Measurements from ENCODE around the gene ROBO1.

The ROBO1 gene

DNA sequence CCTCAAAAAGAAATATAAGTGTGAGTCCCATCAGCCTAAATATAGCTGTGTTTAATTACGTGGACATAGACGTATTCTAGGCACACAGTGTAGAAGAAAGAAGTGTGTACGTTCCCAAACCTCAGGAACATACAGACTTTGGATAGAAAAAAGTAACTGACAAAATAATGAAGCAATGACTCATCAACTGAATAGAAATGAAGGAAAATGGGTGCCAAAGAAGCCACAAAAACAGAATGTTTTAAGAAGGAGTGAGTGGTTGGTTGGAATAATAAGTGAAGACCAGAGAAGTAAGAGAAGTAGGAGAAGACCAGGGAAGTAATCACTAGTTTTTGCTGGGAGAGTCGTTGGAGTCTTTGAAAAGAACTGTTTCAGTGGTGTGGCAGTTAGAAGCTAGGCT is 518.1 kb downstream of the ROBO1 start:
- no peak for DNase-seq (ENCODE audit: low spot score)

GRCh38 chr3:79247725-79248043 is 520.1 kb downstream of the ROBO1 start:
- no peak for FAIRE-seq
- DNase-seq (ENCODE audit: low spot score) = no peak

More for the DNA sequence above, 518.1 kb downstream of the ROBO1 start:
- FAIRE-seq = no peak

GRCh38 chr3:79246875-79247724 is 520.7 kb downstream of the ROBO1 start:
- FAIRE-seq (no peak), DNase-seq (ENCODE audit: low spot score) (no peak)

GRCh38 chr3:79245284-79246138 is 522.3 kb downstream of the ROBO1 start:
- DNase-seq (ENCODE audit: low spot score) (no peak), FAIRE-seq (no peak)

DNA sequence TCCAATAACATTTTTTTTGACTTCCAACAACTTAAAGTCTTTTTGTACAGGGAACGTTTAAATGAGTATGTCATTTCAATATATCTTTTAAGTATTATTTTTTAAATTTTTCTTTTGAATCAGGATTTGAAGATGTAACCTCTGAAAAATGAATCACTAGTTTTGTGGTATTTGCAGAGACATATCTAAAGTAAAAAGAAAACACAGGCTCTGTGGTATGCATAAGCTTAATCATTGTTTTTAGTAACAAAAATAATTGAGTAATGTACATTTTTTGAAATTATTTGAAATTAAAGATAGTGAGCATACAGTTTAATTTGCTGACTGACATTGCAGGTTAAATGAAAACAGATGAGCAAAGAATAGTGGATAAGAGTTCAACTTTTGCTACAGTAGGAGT is 531.3 kb downstream of the ROBO1 start:
- no peak for DNase-seq (ENCODE audit: low spot score)
- no peak for FAIRE-seq

- no peak for FAIRE-seq
Measured at GRCh38 chr3:79233431-79234060, 534.3 kb downstream of the ROBO1 start.

DNA sequence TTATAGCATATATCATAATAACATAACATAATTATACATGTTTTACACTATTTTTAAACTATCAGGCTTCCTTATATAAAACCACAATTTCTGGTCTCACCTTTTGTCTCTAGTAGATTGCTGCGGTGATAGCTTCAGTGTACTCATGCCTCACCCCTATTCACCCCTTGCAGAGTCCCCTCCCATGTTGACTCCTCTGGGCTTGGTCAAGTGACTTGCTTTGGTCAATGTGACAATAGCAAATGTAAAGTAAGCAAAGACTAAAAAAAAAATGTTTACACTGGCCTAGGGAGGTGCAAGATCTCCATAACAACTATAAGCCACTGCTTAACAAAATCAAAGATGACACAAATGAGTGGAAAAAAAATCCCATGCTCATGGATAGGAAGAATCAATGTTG is 537.5 kb downstream of the ROBO1 start:
- no peak for DNase-seq (ENCODE audit: low spot score)
- no peak for FAIRE-seq

More at GRCh38 chr3:79233431-79234060, 534.3 kb downstream of the ROBO1 start:
- no peak for DNase-seq (ENCODE audit: low spot score)

GRCh38 chr3:79217096-79217495 is 550.7 kb downstream of the ROBO1 start:
- DNase-seq (ENCODE audit: low spot score) = no peak
- no peak for FAIRE-seq

DNA sequence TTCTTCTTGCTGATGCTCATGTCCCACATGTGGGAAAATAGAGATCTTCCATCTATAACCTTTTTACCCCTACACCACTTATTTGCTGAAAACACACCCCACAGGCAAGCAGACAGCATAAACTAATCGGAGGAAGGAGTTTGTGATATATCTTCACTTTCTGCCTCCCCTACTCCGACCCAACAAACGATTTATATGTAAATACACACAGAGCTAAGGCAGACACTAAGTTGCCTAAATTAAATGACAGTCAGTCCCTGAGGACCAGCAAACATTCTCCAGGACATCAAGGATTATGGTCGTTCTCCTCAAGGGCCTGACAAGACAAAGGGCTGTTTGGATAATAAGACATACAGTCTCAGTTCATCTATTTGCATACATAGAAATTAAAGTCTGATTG is 552.5 kb downstream of the ROBO1 start:
- no peak for DNase-seq (ENCODE audit: low spot score)
- FAIRE-seq = no peak

GRCh38 chr3:79211586-79212359 is 556.0 kb downstream of the ROBO1 start:
- no peak for DNase-seq (ENCODE audit: low spot score)
- no peak for FAIRE-seq

- no peak for DNase-seq (ENCODE audit: low spot score)
- FAIRE-seq = no peak
Measured at GRCh38 chr3:79204351-79204750, 563.4 kb downstream of the ROBO1 start.

DNA sequence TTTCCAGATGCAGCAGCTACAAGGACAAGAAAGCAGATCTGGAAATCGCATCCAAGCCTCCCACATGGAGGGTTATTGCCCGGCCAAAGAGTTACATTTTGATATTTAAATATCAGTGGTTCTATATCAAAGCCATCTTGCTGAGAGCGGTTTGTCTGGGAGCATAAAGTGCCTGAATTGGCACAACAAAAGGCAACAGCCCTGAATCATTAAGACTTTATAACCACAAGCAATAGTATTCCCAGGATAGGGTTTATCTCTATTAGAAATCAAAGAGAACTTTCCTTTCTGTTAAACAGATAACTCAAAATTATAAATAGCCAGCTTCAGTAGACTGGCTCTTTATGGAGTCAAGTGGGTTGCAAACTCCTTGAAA is 564.7 kb downstream of the ROBO1 start:
- FAIRE-seq = no peak
- no peak for DNase-seq (ENCODE audit: low spot score)

- DNase-seq (ENCODE audit: low spot score) = no peak
Measured at GRCh38 chr3:79202471-79203143, 565.2 kb downstream of the ROBO1 start.

GRCh38 chr3:79200456-79200855 is 567.3 kb downstream of the ROBO1 start:
- FAIRE-seq (no peak), DNase-seq (ENCODE audit: low spot score) (no peak)

More at GRCh38 chr3:79202471-79203143, 565.2 kb downstream of the ROBO1 start:
- FAIRE-seq = no peak

GRCh38 chr3:79199966-79200365 is 567.8 kb downstream of the ROBO1 start:
- no peak for DNase-seq (ENCODE audit: low spot score)
- FAIRE-seq = no peak

DNA sequence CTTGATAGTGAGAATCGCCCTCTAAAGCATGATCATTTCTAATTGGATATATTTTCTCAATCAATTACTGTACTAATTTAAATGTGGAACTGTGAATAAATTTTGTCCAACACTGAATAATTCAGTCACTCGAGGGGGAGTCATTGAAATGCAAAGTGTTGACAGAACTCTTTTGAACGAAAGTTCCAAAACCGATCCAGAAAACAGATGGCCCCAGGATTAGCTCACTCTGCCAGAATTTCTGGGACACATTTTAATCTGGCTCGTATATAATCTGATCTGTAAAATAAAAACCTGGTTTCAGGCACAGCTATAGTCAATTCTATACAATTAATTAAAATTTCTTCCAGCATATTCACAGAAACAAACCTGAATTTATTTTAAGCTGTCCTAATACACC is 580.4 kb downstream of the ROBO1 start:
- FAIRE-seq (no peak), DNase-seq (ENCODE audit: low spot score) (no peak)

- DNase-seq (ENCODE audit: low spot score) = no peak
- no peak for FAIRE-seq
Measured at GRCh38 chr3:79184251-79184650, 583.5 kb downstream of the ROBO1 start.

DNA sequence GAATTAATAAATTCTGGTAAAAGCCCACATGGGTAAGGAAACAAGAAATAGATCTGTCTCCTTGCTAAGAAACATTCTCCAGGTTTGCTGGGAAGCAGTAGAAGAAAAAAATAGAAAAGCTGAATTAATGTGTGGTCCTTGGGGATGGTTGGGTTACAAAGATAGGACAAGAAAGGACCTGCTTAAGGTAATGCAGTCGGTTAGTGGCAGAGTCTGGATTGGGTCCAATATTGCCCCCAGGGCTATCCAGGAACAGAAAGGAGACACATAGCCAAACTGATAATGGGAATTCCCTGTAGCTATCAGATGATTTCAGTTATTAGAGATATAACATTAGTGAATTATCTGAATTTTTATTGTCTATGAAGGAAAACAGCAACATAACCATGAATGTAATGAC is 584.3 kb downstream of the ROBO1 start:
- DNase-seq (ENCODE audit: low spot score) (no peak), FAIRE-seq (no peak)

GRCh38 chr3:79178471-79179180 is 589.2 kb downstream of the ROBO1 start:
- FAIRE-seq (no peak), DNase-seq (ENCODE audit: low spot score) (no peak)

- no peak for FAIRE-seq
- DNase-seq (ENCODE audit: low spot score) = no peak
Measured at GRCh38 chr3:79175870-79176269, 591.9 kb downstream of the ROBO1 start.
